ENCODE data around the gene ELSPBP1. TPM values are rescaled to one million over a fixed set of nuclear protein-coding genes. Genes with fewer than 3 reads are reported as not detected.

Gene ELSPBP1
- total RNA-seq, 1 experiment from 2014 or later: not detected

GRCh38 chr19:48044561-48044960 lies 50.1 kb downstream of the ELSPBP1 start:
- ChIA-PET CTCF (no interaction called here), POLR2A (no interaction called here)
- TF ChIP-seq ZBTB43 (CRISPR knock-in tag; IDR thresholded peaks at IDR 0.05): no peak
- TF ChIP-seq PRRX2 (CRISPR knock-in tag; IDR thresholded peaks at IDR 0.05): no peak
- TF ChIP-seq FOXJ3 (CRISPR knock-in tag; IDR thresholded peaks at IDR 0.05; ENCODE audit: borderline replicate concordance): no peak
- no peak for TF ChIP-seq ZNF219 (CRISPR knock-in tag; IDR thresholded peaks at IDR 0.05; ENCODE audit: borderline replicate concordance)
- TF ChIP-seq ZNF671 (CRISPR knock-in tag; IDR thresholded peaks at IDR 0.05): no peak
- TF ChIP-seq JUN (CRISPR knock-in tag; IDR thresholded peaks at IDR 0.05): no peak
- no peak for TF ChIP-seq ZNF281 (CRISPR knock-in tag; IDR thresholded peaks at IDR 0.05)
- no peak for TF ChIP-seq E2F4 (CRISPR knock-in tag; IDR thresholded peaks at IDR 0.05; ENCODE audit: borderline replicate concordance, low read depth)
- no peak for TF ChIP-seq FOXK1 (CRISPR knock-in tag; IDR thresholded peaks at IDR 0.05)
- no peak for TF ChIP-seq FOXP4 (CRISPR knock-in tag; IDR thresholded peaks at IDR 0.05)
- TF ChIP-seq JAZF1 (CRISPR knock-in tag; IDR thresholded peaks at IDR 0.05): no peak
- no peak for TF ChIP-seq ZNF423 (CRISPR knock-in tag; IDR thresholded peaks at IDR 0.05)
- TF ChIP-seq MLX (CRISPR knock-in tag; IDR thresholded peaks at IDR 0.05): no peak
- no peak for TF ChIP-seq RELA (CRISPR knock-in tag; IDR thresholded peaks at IDR 0.05; ENCODE audit: borderline replicate concordance)
- no peak for TF ChIP-seq ESRRA (CRISPR knock-in tag; IDR thresholded peaks at IDR 0.05; ENCODE audit: borderline replicate concordance)
- TF ChIP-seq ZNF263 (CRISPR knock-in tag; IDR thresholded peaks at IDR 0.05; ENCODE audit: low read depth): no peak
- no peak for TF ChIP-seq EMX1 (CRISPR knock-in tag; IDR thresholded peaks at IDR 0.05)
- no peak for TF ChIP-seq NFYB (CRISPR knock-in tag; conservative IDR thresholded peaks at IDR 0.05; ENCODE audit: low read depth)
- H3K36me3 Mint-ChIP-seq: peaks cover 8% of the 10 kb centered on the region
- H3K27me3 Mint-ChIP-seq (ENCODE audit: low read depth): peaks cover 25% of the 10 kb centered on the region
- peaks cover 38% of the 10 kb centered on the region for H3K9me3 Mint-ChIP-seq
- H3K4me3 Mint-ChIP-seq: no peak overlapping the region
- no peak overlapping the region for H3K27ac Mint-ChIP-seq
- ATAC-seq (no peak), DNase-seq (ENCODE audit: low spot score) (no peak)
- H3K4me1 Mint-ChIP-seq: no peaks in the 10 kb centered on the region

- POLR2A ChIA-PET: interaction anchor here (0.6 kb wide), 1 partner anchor 85 kb away, joined by 5 read pairs; no protein-coding TSS in a partner anchor
- TF ChIP-seq TP53 (CRISPR knock-in tag; IDR thresholded peaks at IDR 0.05) (no peak), CREB1 (CRISPR knock-in tag; IDR thresholded peaks at IDR 0.05) (no peak), FOXP4 (CRISPR knock-in tag; IDR thresholded peaks at IDR 0.05) (no peak), NR1H2 (CRISPR knock-in tag; IDR thresholded peaks at IDR 0.05) (no peak), SMAD4 (CRISPR knock-in tag; IDR thresholded peaks at IDR 0.05) (no peak), ZNF317 (CRISPR knock-in tag; IDR thresholded peaks at IDR 0.05; ENCODE audit: borderline replicate concordance, low read depth) (no peak), ZBTB43 (CRISPR knock-in tag; IDR thresholded peaks at IDR 0.05) (no peak), FOXK1 (CRISPR knock-in tag; IDR thresholded peaks at IDR 0.05) (no peak), NR3C1 (CRISPR knock-in tag; conservative IDR thresholded peaks at IDR 0.05; ENCODE audit: low read depth) (no peak)
Measured at GRCh38 chr19:48051335-48052033, 57.1 kb downstream of the ELSPBP1 start.

More at GRCh38 chr19:48051335-48052033, 57.1 kb downstream of the ELSPBP1 start:
- no peak overlapping the region for H3K27ac Mint-ChIP-seq
- H3K36me3 Mint-ChIP-seq: peaks cover 23% of the 10 kb centered on the region
- peaks cover 3% of the 10 kb centered on the region for H3K27me3 Mint-ChIP-seq (ENCODE audit: low read depth)
- CTCF ChIA-PET: no interaction called here
- H3K4me3 Mint-ChIP-seq: no peak overlapping the region
- no peaks in the 10 kb centered on the region for H3K4me1 Mint-ChIP-seq
- peaks cover 33% of the 10 kb centered on the region for H3K9me3 Mint-ChIP-seq
- no peak for ATAC-seq
- DNase-seq (ENCODE audit: low spot score): no peak

All from WTC11 (cell line).